Omental fat pad (tissue), 4 donors: Measurements from ENCODE around the gene ZNF862. TPM values are rescaled to one million over a fixed set of nuclear protein-coding genes. Genes with fewer than 3 reads are reported as not detected.

Source experiments
- ATAC-seq: fragments of 150-250 bp; one replicate; pipeline ENCODE4 v1.9.1; 2016; ENCODE audit warnings: mild to moderate bottlenecking, moderate library complexity; ENCODE audit not compliant: low FRiP score
- DNase-seq: peaks from one replicate; pipeline ENCODE4 v3.0.0-alpha.2; 2019; ENCODE audit warnings: low spot score
- CTCF ChIP-seq, 3 donors: fragments of 450-650 bp; IDR thresholded peaks; one replicate each; pipeline ENCODE4 v1.5.1; 2016 to 2017; ENCODE audit warnings: antibody characterized with exemption in 3 of 3, mild to moderate bottlenecking in 3 of 3, moderate library complexity in 2 of 3
- total RNA-seq, 4 donors: library from RNA; depleted of rRNA; stranded (reverse); fragments of >200 nt; gene quantifications; one replicate each; pipeline ENCODE4 v1.1.0, GENCODE V29; 2016

ZNF862 gene
- total RNA-seq, 4 donors from 2014 or later, result 4.4 to 20.6 (median 10.4) TPM

- ATAC-seq (no peak), DNase-seq (no peak)
- TF ChIP-seq CTCF (IDR thresholded peaks at IDR 0.05), result no peak
These were observed 13.3 kb downstream of the ZNF862 start for GRCh38 chr7:149851449-149851848.

GRCh38 chr7:149853157-149853556 lies 15.0 kb downstream of the ZNF862 start:
- TF ChIP-seq CTCF (IDR thresholded peaks at IDR 0.05), result no peak
- DNase-seq, result no peak
- no peak for ATAC-seq

GRCh38 chr7:149854611-149855360 lies 16.6 kb downstream of the ZNF862 start:
- DNase-seq (no peak), ATAC-seq (no peak)
- TF ChIP-seq CTCF (IDR thresholded peaks at IDR 0.05), result no peak

GRCh38 chr7:149855361-149856305 lies 17.5 kb downstream of the ZNF862 start:
- TF ChIP-seq CTCF (IDR thresholded peaks at IDR 0.05), result no peak
- peak; percentile 69 for ATAC-seq
- DNase-seq, result no peak

- no peak for DNase-seq
- no peak for ATAC-seq
- no peak for TF ChIP-seq CTCF (IDR thresholded peaks at IDR 0.05)
These were observed 18.4 kb downstream of the ZNF862 start for GRCh38 chr7:149856583-149856982.

GRCh38 chr7:149859369-149859768 lies 21.2 kb downstream of the ZNF862 start:
- no peak for TF ChIP-seq CTCF (IDR thresholded peaks at IDR 0.05)
- peak; percentile 23 for DNase-seq
- ATAC-seq, result no peak
